GM21737 (cell line): ENCODE measurements around the gene GPHN.

Experiments used
- ATAC-seq: cut with Tn5 transposase; IDR thresholded peaks from one replicate; pipeline ENCODE4 v1.9.1; 2021; ENCODE audit warnings: mild to moderate bottlenecking, moderate library complexity; ENCODE audit not compliant: unreplicated experiment

The GPHN gene

DNA sequence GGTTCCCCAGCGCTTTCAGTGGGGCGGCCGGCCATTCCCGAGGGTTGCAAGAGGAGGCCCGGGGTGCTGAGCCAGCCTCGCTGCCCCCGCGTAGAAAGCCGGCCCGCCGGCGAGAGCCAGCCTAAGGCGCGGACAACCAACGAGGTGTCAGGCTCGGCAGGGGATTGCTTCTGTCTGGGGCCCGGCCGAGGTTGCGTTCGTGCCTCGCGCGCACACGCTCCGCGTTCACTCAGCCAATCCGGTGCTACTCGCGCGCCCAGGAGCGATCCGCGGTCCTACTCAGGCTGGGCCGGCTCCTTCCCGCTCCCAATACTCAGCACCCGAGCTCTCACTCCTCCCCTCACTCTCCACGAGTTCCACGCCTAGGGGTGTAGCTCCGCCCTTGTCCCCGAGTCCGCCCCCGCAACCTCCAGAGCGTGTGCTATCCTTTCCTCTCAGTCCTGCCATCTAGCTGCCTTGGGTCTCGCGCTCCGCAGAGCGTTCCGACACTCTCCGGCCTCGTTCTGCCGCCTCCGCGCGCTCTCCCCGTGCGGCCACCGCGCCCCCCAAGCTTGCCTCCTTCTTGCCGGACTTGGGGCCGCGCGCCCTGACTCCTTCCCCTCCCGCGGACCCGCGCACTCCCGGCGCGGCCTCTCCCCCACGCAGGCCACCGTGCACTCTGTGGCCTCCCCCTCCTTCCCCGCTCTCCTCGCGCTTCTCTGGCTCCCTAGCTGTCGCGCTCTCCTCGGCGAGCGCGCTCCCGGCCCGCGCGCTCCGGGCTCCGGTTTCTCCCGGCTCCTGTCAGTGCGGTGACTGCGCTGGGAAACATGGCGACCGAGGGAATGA, at the start of gene GPHN:
Gene GPHN (plus strand): TSS at position 426 of the 825 bp plus-strand sequence.
- ATAC-seq = peak; percentile 80

DNA sequence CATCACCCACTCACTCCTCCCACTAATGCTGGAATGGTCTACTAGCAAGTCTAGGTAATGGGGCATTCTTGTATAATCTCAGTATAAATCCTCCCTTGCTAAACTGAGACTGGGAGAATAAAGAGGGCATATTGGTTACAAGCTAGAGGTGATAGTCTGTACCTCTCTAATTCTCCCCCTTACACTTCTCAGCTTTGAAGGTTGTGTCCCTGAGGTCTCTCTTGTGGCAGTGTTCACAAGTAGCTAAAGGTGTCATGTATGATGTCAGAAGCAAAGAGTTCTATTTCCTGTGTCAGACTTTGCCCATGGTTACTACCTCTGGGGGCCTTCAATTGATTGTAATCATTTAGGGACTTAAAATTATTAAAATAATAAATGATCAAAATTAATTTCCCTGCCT, 48.3 kb upstream of the GPHN start:
- no peak for ATAC-seq

DNA sequence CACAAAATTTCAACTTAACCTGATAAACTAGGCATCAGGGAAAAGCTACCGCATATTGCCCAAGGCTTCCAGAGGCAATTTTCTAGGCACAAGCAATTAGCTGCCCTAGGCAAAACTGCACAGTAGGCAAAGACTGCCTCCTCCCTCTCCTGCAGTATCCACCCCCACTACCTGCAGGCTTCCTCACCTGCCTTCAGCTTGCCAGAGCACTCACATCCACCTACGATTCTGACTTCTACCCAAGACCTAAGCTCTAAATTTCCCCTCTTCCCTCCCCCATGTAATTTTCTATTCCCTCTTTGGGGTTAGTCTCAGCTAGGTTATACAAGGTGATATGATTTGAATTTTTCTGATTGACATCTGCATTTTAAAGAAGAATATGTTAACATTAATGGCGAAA, 43.7 kb upstream of the GPHN start:
- no peak for ATAC-seq

DNA sequence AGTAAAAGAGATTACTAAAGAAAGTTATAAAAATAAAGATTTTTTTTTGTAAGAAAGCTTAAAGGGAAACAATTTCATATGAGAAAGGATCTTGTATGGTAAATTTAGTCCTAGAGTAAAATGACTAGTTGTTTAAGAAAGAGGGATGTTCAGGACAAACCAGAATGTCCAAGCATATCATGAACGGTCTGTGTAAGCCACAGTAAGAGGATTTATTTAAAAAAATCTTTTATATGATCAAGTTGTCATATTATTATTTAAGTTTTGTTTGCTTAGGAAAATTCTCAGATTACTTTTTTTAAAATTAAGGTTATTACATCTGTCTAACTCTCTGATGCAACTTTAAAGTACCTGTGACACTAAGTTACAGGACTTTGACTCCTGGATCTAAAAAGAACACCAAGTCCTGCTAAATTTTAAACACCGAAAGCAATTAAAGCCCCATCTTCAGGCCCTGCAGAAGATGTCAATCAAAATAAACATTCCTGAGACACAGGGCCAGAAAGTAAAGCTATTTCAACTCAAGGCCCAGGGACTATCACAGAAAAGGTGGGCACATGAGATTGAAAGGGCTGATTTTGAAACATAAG, 39.1 kb upstream of the GPHN start:
- no peak for ATAC-seq

DNA sequence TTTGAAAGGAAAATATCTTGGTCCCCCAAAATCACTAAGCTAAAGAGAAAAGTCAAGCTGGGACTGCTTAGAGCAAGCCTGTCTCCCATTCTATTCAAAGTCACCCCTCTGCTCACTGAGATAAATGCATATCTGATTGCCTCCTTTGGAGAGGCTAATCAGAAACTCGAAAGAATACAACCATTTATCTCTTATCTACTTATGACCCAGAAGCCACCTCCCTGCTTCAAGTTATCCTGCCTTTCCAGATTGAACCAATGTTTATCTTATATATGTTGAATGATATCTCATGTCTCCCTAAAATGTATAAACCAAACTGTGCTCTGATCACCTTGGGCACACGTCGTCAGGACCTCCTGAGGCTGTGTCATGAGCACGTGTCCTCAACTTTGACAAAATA, 36.4 kb upstream of the GPHN start:
- ATAC-seq = no peak

DNA sequence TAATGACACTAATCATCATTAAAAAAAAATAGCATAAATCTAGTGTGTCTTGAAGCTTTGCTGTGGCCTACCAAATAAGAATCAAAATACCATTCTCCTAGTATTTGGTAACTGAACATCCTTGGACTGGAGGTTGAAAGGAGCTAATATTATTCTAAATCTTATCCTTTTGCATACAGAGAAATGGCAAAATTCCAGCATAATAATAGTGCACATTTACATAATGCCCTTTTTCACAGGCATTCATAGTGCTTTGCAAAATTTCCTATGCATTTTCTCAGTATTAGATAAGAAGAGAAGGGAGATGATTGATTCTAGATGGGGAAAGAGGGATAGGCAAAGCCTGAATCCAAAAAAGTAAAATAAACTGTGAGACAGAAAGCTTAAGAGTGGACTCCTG, 35.7 kb upstream of the GPHN start:
- no peak for ATAC-seq

DNA sequence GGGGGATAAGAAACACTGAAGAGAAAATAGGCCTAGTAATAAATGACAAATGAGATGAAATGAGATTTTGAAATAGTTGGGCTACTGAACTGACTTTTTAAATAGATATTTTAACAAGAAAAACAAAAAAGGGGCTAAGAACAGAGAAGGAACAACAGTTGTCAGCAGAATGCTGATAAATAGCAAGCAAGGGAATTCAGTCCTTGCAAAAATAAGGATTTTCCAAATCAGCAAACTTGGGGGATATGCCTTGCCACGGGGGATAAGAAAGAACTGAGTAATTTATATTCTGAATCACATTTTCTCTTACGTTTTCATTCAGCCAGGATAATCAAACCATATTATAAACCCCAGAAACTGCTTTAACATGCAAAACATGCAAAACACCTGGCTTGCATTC, 34.7 kb upstream of the GPHN start:
- no peak for ATAC-seq

DNA sequence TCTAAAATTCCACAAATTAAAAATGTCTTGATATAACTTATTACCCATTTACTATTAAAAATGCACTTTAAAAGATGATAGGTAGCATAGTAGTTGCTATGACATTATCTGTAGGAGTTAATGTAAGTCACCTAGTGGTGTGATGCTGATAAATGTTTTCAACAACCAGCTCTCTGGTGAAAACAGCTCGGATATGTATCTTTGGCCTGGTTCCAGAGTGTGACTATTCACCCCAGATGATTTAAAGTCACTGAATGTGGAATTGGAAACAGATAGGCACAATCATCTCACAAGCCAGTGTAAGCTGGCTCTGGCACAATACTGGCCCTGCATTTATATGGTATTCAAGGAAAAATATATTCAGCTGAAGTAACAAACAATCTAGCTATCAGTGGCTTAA, 31.0 kb upstream of the GPHN start:
- no peak for ATAC-seq

DNA sequence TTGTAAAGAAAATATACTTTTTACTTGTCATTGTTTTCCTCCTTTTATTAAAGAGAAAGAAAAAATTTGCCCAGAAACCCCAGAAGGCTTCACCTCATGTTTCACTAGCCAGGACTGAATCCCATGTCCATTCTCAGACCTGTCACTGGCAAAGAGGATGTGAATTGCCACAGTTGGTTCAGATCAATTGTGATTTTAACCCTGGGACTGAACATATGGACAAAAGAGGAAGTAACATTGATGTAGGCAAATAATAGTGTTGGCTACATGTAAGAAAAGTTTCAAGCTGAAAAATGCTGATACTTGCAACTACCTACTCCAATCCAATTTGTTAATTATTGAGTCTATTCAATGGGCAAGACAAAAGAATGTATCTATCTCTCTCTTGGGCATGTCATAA, 30.4 kb upstream of the GPHN start:
- ATAC-seq = no peak

DNA sequence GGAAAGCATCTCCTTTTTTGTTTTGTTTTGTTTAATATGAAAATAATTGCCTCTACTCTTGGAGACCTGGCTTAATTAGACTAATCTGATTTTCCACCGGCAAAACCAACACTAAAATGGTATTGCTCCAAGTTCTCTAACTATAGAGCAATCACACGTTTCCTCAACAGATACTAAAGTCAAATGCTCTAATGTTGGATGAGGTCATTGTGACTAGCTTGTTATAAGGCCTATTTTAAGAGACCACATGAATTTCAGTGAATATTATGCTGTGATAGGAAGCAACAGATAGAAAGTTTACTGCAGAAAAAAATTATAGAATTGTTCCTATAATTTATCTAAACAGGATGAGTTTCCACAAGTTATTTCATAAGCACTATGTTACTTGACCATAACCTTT, 25.1 kb upstream of the GPHN start:
- ATAC-seq = no peak

DNA sequence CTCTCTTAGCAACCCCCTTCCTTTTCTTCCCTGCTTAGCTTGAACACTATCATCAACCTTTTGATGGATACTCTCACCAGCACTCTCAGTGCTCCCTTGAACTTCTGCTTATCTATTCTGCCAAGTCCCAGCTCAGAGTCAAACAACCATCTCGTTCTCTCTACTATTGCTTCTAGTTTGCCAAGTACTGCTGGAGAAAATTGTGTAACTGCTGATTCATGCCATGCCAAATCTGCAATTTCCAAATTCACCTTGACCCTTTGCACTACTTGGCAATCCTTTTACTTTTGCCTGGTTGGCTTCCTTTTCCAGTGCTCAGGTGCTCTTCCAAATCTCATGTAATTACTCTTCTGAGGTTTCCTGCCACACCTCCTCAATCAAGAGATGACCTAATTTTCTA, 24.6 kb upstream of the GPHN start:
- ATAC-seq = no peak

DNA sequence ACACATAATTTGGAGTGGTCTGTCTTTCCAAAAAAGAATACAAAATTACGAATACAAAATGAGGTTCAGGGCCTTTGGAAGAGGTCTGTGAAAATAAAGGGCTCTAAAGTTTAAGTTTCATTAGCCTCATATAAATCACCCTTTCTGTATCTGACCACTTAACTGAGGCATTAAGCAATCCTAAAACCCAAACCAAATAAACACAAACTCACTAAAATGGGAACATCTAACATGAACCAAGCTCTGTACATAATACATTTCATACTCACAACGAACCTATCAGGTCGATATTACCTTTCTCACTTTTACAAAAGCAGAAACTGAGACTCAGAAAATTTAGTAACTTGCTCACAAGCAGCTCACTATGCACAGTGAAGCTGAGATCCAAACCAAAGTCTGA, 22.9 kb upstream of the GPHN start:
- no peak for ATAC-seq

DNA sequence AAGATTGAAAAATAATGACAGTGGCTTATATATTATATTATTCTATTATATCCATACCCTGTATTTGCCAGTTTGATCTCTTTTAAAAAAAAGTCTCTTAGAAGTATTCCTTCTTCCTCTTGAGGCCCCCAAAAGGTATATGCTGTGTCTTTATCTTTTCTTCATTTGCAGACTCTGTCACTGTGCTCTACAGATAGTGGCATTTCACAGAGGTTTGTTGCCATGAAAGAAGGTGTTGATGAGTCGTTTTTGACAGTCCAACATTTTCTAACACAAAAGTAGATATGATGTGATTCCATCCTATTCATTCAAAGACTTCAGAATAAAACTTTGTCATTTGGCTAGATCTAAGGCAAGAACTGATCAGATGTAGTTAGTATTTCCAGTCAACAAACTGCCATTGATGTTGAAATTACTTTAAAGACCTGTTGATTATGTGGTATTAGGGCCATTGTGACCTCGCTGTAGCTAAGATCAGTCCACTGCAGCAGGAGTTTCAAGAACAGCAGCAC, 22.0 kb upstream of the GPHN start, which contains the start of gene CCDC196:
Gene CCDC196 (plus strand): TSS at position 462 of the 512 bp plus-strand sequence. CDS start 132 bp downstream, outside the sequence.
- ATAC-seq = no peak

DNA sequence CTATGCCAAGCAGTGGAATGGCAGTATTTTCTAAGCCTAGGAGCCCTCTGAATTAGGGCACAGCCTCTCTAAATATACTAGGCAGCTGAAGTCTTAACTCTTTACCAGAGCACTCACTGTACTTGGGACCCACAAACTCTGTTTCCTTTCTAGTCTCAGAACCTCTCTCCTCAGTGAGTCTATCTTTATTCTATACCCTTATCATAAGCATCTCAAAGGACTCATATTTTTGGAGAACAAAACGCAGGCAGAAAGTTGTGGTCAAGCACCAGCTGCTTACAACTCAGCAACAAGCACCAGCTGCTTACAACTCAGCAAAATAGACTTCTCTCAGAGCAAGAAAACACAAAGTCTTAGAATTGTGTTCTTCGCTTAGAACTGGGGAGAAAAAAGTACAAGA, 20.8 kb upstream of the GPHN start:
- no peak for ATAC-seq

DNA sequence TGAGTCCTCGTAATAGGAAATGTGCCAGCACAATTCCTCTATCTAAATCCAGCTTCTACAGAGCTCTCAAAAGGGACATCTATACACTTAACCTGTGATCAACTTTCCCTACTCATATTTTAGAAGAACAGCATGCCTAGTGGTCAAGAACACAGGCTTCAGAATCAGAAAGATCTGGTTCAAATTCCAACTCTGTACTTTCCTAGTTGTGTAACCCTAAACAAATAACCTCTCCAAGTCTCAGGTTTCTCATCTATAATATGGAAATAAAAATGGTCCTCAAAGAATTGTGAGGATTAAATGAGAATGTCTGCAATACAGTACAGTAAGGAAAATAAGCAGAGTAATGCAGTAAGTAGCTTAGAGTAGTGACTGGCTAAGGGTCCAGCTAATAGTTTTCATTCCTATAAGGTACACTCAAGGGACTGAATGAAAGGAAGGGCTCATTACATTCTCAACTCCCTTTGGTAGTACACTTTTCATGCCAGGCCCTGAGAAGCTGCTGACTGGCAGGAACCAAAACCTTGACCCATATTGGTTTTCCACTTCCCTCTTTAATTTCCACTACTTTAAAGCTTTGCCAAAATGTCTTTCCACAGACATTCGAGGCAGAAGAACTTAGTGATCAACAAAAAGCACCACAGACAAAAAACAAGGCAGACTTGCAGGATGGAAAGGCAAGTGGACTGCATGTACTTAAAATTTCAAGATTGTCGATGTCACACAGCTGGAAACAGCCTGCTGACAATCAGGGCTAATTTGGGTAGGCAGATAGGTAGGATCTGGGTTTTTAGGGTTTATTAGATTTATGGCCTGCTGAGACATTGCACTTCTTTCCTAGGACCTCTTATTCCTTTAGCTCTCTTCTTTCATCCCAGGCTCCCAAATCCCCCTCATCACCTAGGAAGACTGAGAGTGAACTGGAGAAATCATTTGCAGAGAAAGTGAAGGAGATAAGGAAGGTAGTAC, 17.5 kb upstream of the GPHN start:
- ATAC-seq = no peak

DNA sequence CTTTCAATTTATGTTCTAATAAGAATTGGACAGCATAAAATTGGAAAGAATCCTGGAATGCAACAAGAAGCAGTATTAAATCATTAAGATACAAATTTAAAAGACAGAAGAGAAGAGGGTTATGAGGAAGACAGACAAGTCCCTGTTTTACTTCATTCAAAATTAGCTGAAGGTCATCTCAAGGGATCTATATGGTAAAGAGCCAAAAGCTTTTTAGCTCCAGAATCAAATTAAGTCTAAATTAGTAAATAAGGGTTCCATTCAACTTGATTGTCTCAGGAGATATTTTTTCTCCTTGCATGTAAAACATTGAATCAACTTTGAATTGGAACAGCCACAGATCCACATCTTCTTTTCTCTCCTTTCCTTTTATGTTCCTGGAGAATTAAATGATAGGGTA, 14.2 kb upstream of the GPHN start:
- no peak for ATAC-seq

DNA sequence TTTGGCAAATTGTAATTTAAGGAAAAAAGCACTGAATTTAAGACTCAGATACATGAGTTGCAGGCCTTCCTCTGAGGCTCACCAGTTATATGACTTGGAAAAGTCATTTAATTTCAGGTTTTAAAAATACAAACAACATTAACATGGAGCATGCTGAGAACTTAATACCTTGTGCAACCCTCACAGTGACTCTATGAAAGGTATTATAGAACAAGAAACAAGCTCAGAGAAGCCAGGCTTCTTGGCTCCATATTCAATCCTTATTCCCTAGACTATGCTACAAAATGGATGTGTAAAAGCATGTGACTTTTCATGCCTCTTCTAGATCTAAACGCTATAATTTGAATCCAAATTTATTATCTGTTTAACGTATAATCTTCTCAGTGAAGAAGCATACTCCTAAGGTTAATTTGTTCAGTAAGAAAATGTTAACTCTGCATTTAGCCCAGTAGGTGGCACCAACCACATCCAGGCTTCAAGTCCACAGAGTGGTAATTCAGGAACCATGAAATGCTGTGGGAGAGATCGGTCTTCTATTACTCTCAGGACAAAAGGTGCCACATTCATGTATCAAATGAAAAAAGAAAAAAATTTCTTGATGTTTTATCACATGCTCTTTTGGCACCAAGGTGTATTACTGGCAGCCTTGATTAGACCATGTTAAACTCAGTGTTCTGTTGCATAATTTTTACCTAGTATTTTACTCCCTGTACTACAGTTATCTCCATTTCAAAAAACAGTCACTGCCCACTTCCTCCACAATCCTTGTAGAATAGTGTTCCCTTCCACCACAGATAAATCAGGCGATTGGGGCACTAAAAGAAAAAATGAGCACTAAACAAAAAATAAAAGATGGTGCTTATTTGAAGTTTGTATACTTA, 12.5 kb upstream of the GPHN start:
- ATAC-seq = peak; percentile 88

DNA sequence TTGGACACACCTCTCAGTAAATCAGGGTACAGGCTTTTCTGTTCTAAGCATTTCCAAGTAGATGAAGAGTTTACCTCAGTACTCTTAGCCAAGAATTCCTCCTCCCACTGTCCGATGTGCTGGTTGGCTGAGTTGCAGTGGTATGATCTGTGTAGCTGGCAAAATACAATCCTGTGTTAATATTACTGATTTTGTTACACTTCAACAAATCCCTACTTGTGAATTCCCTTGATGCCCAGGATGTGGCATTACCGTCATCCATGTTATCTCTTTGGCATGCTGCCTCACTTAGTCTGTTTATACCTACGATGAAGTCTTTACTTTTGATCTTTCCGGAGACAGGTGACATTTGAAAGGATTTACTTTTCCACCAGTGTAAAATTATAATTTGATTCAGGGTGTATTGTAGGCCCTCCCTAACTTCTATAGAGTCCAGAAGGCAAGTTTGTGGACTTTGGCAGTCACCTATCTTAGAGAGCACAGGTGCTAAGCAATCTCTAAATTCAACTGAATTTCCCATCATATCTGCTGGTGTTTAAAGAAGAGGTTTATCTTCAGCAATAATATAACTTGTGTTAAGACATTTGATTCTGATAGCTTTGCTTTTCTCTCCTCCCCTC, 11.6 kb upstream of the GPHN start:
- no peak for ATAC-seq

DNA sequence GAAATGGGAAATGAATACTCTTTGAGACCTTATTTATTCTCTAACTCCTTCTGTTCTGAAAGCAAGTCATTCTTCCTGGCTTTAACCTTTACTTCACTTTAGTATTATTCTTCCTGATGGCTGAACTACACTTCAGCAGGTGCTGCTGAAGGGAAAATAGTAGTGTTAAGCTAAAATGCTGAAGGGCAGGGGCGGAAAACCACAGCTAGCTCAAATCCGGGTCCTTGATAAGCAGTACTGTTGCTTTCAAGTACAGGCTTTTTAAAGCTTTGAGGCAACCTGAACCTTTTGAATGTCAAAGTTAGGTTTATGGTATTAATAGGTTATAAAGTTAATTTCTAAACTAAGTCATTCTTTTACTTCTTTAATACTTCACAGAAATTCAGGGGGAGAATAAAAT, 11.0 kb upstream of the GPHN start:
- no peak for ATAC-seq

DNA sequence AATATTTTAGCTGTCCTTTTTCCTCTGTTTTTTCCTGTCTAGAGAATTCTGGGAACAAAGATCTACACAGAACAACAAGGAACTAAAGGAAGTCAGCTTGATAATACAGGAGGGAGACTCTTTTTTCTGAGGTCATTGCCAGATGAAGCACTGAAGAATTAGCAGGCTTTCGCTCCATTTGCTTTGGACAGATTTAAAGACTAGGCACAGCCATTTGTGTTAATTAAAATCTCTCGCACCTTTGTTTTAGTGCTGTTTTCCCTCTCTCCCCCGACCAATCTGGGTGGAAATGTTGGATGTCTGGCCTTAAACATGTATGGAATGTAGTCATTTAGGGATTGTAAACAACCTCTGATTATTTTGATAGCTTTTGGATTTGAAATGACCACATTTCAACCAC, 9.6 kb upstream of the GPHN start:
- no peak for ATAC-seq
